Measurements from ENCODE around the gene TMEM88.
A peak's percentile ranks its signal among the peaks of the same experiment; 100 is the strongest.

The TMEM88 gene

DNA sequence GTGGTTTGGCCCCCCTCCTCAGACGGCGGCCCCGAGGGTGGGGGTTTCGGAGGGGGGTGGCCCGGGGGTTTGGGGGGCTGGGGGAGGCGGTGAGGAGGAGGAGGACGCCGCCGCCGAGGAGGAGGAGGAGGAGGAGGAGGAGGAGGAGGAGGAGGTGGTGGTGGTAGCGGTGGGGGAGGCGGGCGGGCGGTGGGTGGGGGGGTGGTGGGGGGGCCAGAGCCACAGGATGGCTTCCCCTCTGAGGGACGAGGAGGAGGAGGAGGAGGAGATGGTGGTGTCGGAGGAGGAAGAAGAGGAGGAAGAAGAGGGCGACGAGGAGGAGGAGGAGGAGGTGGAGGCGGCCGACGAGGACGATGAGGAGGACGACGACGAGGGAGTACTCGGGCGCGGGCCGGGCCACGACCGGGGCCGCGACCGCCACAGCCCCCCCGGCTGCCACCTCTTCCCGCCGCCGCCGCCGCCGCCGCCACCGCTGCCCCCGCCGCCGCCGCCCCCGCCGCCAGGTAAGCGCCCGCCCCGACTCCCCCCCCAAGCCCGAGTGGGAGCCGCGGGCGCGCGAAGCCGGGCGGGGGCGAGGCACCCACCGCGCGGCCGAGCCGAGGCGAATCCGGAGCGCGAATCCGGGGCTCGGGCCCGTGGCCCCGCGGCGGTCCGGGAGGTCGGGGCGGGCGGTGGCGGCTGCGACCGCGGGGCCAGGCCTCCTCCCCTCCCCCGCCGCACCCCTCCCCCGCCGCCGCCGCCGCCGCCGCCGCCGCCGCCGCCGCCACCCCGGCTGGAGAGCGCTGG, 29.9 kb downstream of the TMEM88 start:
- no peaks in the 10 kb centered on the region for H3K9me3 ChIP-seq
- H3K36me3 ChIP-seq: no peaks in the 10 kb centered on the region
- H3K27ac ChIP-seq: peak overlapping the region; percentile 86
- no peaks in the 10 kb centered on the region for H3K27me3 ChIP-seq
- TF ChIP-seq, protein P1, sequence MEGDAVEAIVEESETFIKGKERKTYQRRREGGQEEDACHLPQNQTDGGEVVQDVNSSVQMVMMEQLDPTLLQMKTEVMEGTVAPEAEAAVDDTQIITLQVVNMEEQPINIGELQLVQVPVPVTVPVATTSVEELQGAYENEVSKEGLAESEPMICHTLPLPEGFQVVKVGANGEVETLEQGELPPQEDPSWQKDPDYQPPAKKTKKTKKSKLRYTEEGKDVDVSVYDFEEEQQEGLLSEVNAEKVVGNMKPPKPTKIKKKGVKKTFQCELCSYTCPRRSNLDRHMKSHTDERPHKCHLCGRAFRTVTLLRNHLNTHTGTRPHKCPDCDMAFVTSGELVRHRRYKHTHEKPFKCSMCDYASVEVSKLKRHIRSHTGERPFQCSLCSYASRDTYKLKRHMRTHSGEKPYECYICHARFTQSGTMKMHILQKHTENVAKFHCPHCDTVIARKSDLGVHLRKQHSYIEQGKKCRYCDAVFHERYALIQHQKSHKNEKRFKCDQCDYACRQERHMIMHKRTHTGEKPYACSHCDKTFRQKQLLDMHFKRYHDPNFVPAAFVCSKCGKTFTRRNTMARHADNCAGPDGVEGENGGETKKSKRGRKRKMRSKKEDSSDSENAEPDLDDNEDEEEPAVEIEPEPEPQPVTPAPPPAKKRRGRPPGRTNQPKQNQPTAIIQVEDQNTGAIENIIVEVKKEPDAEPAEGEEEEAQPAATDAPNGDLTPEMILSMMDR (IDR thresholded peaks at IDR 0.05): no peak
- H3K4me3 ChIP-seq (ENCODE audit: low read depth in 1 of 2, low read length in 1 of 2): peak overlapping the region; percentile 73 to 97
- H3K4me1 ChIP-seq (ENCODE audit: control insufficient read depth in 1 of 2, insufficient read depth in 1 of 2, low read depth in 1 of 2, low read length in 1 of 2): peaks cover 68 to 79% of the 10 kb centered on the region in 2 experiments

DNA sequence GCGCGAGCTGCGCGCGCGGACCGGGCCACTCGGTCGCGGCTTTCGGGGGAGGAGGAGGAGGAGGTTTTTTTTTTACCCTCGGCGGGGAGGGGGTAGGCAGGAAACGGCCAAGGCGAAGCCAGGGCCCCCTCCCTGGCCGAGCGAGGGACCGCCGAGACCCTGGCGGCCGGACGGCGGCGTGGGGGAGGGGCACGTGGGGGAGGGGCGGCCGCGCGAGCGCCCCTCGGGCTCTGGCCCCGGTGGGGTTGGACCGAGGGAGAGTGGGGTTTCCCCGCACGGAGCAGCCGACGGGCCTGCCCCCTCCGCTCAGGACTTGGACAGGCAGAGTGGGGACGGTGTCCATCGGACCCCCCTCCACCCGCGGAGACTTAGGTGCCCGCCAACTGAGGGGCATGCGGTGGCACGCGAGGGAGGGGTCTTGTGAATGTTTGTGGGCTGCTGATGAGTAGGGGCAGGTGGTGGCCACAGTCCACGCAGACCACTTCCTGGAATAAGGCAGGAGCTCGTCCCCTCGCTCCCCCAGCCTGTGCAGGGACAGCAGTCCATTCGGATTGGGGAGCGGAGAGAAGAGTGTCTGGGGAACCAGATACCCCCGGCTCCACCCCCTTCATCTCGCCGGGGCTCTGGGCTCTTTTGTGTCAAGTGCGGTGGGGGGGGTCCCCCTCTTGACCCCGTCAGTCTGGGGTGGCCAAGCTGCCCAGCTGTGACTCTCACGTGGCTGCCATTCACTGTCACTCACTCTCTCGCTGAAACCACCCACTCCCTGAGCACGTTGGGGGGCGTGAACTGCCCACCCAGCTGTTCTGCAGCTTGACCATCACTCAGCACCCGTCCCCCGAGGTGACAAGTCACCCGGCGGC, 30.7 kb downstream of the TMEM88 start:
- peak overlapping the region; percentile 86 for H3K27ac ChIP-seq
- H3K27me3 ChIP-seq: no peaks in the 10 kb centered on the region
- H3K9me3 ChIP-seq: no peaks in the 10 kb centered on the region
- H3K4me3 ChIP-seq (ENCODE audit: low read depth in 1 of 2, low read length in 1 of 2): peak overlapping the region; percentile 73 to 97
- H3K4me1 ChIP-seq (ENCODE audit: control insufficient read depth in 1 of 2, insufficient read depth in 1 of 2, low read depth in 1 of 2, low read length in 1 of 2): peaks cover 68 to 83% of the 10 kb centered on the region in 2 experiments
- TF ChIP-seq, protein P1 (IDR thresholded peaks at IDR 0.05): no peak
- peaks cover 3% of the 10 kb centered on the region for H3K36me3 ChIP-seq

DNA sequence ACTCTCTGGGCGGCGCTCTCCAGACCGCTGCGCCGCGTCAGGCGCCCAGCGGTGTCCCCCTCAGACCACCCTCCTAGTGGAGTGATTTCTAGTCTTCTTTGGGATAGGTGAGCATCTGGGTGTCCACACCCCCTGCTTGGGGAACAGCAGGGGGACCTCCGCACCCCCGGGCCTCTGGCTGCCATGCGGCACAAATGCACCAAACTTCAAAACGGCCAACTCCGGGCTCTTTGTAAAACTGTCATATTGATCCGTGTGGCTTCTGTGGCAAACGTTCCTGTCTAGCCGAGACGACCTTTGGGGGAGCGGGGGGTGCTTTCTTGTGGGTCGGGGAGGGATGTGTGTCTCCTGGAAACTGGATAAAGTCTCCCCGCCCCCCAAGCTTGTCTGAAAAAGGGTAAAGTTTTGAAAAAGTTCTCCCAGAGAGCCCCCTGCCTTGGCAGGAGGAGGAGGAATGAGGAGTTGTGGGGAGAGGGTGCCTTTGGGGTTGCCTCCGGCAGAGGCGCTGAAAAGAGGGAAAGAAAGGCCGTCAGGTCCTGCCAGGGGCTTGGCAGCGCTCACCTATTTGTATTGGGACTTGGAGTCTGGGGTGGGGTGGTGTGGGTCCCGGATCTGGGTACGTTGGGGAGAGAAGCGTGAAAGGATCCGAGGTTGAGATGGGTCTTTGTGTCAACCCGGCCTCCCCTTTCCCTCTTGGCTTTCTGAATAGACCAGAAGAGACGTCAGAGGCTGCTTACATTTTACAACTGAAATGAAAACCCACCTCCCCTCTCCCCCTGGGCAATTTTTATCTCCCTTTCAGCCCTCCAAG, 31.6 kb downstream of the TMEM88 start:
- peak overlapping the region; percentile 86 for H3K27ac ChIP-seq
- no peaks in the 10 kb centered on the region for H3K27me3 ChIP-seq
- peaks cover 66 to 83% of the 10 kb centered on the region in 2 experiments for H3K4me1 ChIP-seq (ENCODE audit: control insufficient read depth in 1 of 2, insufficient read depth in 1 of 2, low read depth in 1 of 2, low read length in 1 of 2)
- H3K9me3 ChIP-seq: no peaks in the 10 kb centered on the region
- TF ChIP-seq, protein P1 (IDR thresholded peaks at IDR 0.05): no peak
- peaks cover 12% of the 10 kb centered on the region for H3K36me3 ChIP-seq
- peak overlapping the region; percentile 73 to 97 for H3K4me3 ChIP-seq (ENCODE audit: low read depth in 1 of 2, low read length in 1 of 2)

DNA sequence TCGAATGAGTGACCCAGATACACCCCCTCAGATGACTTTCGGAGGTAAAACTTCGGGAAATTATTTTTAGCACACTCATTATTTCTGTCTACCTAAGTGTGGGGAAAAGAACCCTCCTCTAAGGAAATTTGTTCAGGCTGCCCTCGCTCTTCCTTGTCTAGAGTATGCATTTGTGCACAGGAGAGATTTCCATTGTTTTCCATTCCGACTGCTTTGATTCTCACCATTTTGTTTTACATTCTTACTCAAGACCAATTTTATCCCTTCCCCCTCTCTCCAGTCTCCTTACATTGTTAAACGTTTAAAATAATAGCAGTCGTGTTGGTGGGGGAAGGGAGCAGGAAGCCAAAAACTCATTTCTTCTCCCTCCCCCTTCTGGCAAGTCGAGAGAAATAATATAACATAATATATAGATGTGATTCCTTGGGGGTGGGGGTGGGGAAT, 32.2 kb downstream of the TMEM88 start:
- Histone ChIP-seq H3K27me3 (no peaks in the 10 kb centered on the region), H3K36me3 (peaks cover 17% of the 10 kb centered on the region), H3K4me3 (ENCODE audit: low read depth in 1 of 2, low read length in 1 of 2) (peak overlapping the region; percentile 73 to 97), H3K4me1 (ENCODE audit: control insufficient read depth in 1 of 2, insufficient read depth in 1 of 2, low read depth in 1 of 2, low read length in 1 of 2) (peaks cover 60 to 78% of the 10 kb centered on the region in 2 experiments), H3K9me3 (no peaks in the 10 kb centered on the region), H3K27ac (peak overlapping the region; percentile 86)
- TF ChIP-seq, protein P1 (IDR thresholded peaks at IDR 0.05): no peak
